ENCODE measurements around the gene C2.

C2 gene

GRCh38 chr6:31969712-31970603 lies 42.4 kb downstream of the C2 start:
- TF ChIP-seq CTCF (IDR thresholded peaks at IDR 0.05) = no peak
- Histone ChIP-seq H3K36me3 (ENCODE audit: control insufficient read depth, insufficient read depth, low read length) (no peaks in the 10 kb centered on the region), H3K27ac (no peak overlapping the region)

GRCh38 chr6:31970604-31971271 lies 43.2 kb downstream of the C2 start:
- H3K9me3 ChIP-seq (ENCODE audit: control insufficient read depth, low read length) = no peaks in the 10 kb centered on the region
- H3K9ac ChIP-seq = no peak overlapping the region
- H3K27ac ChIP-seq = peak overlapping the region; percentile 95
- no peak for TF ChIP-seq CTCF (IDR thresholded peaks at IDR 0.05)
- peak overlapping the region; percentile 87 for H3K4me2 ChIP-seq (ENCODE audit: low read length)
- H3K4me3 ChIP-seq (ENCODE audit: low read depth, low read length) = peak overlapping the region; percentile 92
- H3K27me3 ChIP-seq (ENCODE audit: control insufficient read depth, insufficient read depth, low read length) = no peaks in the 10 kb centered on the region
- H3K36me3 ChIP-seq (ENCODE audit: control insufficient read depth, insufficient read depth, low read length) = no peaks in the 10 kb centered on the region
- no peak overlapping the region for H2AFZ ChIP-seq
- H3K79me2 ChIP-seq = peaks cover 14% of the 10 kb centered on the region
- H3K4me1 ChIP-seq = peaks cover 15% of the 10 kb centered on the region

More at GRCh38 chr6:31969712-31970603, 42.4 kb downstream of the C2 start:
- Histone ChIP-seq H3K79me2 (peaks cover 14% of the 10 kb centered on the region), H3K27me3 (ENCODE audit: control insufficient read depth, insufficient read depth, low read length) (no peaks in the 10 kb centered on the region), H3K4me2 (ENCODE audit: low read length) (peak overlapping the region; percentile 87), H3K9ac (no peak overlapping the region), H3K4me1 (peaks cover 15% of the 10 kb centered on the region), H3K9me3 (ENCODE audit: control insufficient read depth, low read length) (no peaks in the 10 kb centered on the region), H3K4me3 (ENCODE audit: low read depth, low read length) (no peak overlapping the region), H2AFZ (no peak overlapping the region)

GRCh38 chr6:31971279-31971992 lies 43.9 kb downstream of the C2 start:
- H3K36me3 ChIP-seq (ENCODE audit: control insufficient read depth, insufficient read depth, low read length) = no peaks in the 10 kb centered on the region
- H3K4me1 ChIP-seq = peaks cover 15% of the 10 kb centered on the region
- no peaks in the 10 kb centered on the region for H3K9me3 ChIP-seq (ENCODE audit: control insufficient read depth, low read length)
- H3K27me3 ChIP-seq (ENCODE audit: control insufficient read depth, insufficient read depth, low read length) = no peaks in the 10 kb centered on the region
- H3K4me3 ChIP-seq (ENCODE audit: low read depth, low read length) = peak overlapping the region; percentile 92
- H3K27ac ChIP-seq = peak overlapping the region; percentile 95
- H3K79me2 ChIP-seq = peaks cover 14% of the 10 kb centered on the region
- peak overlapping the region; percentile 87 for H3K4me2 ChIP-seq (ENCODE audit: low read length)
- peak overlapping the region; percentile 69 for H3K9ac ChIP-seq
- H2AFZ ChIP-seq = peak overlapping the region; percentile 93
- TF ChIP-seq CTCF (IDR thresholded peaks at IDR 0.05) = no peak

GRCh38 chr6:31971993-31972708 lies 44.6 kb downstream of the C2 start, which contains the start of gene DXO:
DXO (minus strand) TSS chr6:31972138; CDS start chr6:31971675, 463 bp downstream.
- TF ChIP-seq CTCF (IDR thresholded peaks at IDR 0.05) = no peak
- Histone ChIP-seq H2AFZ (peak within 1 kb of the TSS; percentile 93), H3K4me3 (ENCODE audit: low read depth, low read length) (peak within 1 kb of the TSS; percentile 92), H3K9me3 (ENCODE audit: control insufficient read depth, low read length) (no peaks in the 10 kb centered on the region), H3K27ac (peak within 1 kb of the TSS; percentile 95), H3K36me3 (ENCODE audit: control insufficient read depth, insufficient read depth, low read length) (no peaks in the 10 kb centered on the region), H3K79me2 (peaks cover 16% of the 10 kb centered on the region), H3K4me2 (ENCODE audit: low read length) (peak within 1 kb of the TSS; percentile 87), H3K27me3 (ENCODE audit: control insufficient read depth, insufficient read depth, low read length) (no peaks in the 10 kb centered on the region), H3K9ac (peak within 1 kb of the TSS; percentile 69), H3K4me1 (peaks cover 15% of the 10 kb centered on the region)

All from parathyroid adenoma (tissue), 2 donors.